Heart right ventricle (tissue), 16 donors: ENCODE measurements around the gene GRID1. TPM values are rescaled to one million over a fixed set of nuclear protein-coding genes. Genes with fewer than 3 reads are reported as not detected.
A peak's percentile ranks its signal among the peaks of the same experiment; 100 is the strongest.

Experiments
- ATAC-seq, 8 donors: fragments of 200-7000 bp; cut with Tn5 transposase; one replicate each; pipeline ENCODE4 v1.9.1; 2020; ENCODE audit warnings: mild to moderate bottlenecking in 8 of 8, moderate library complexity in 8 of 8, moderate number of reproducible peaks in 1 of 8
- DNase-seq, 2 donors: peaks; one replicate each; pipeline ENCODE4 v3.0.0-alpha.2; 2020
- H3K27ac ChIP-seq, 10 donors: fragments of 200-600 bp; sonication (generic) in 2 of 10; one replicate each; pipeline versions ENCODE4 v1.5.0 to v1.8.0; 2020 to 2022; ENCODE audit warnings: mild to moderate bottlenecking in 3 of 10
- H3K27me3 ChIP-seq, 7 donors: fragments of 200-600 bp; one replicate each; pipeline ENCODE4 v1.8.0; 2021 to 2022; ENCODE audit warnings: mild to moderate bottlenecking in 2 of 7
- H3K36me3 ChIP-seq, 9 donors: fragments of 200-600 bp; sonication (generic) in 1 of 9; one replicate each; pipeline versions ENCODE4 v1.5.0 to v1.8.0; 2020 to 2022; ENCODE audit warnings: mild to moderate bottlenecking in 2 of 9
- H3K4me1 ChIP-seq, 9 donors: fragments of 200-600 bp; sonication (generic) in 1 of 9; one replicate each; pipeline versions ENCODE4 v1.5.0 to v1.8.0; 2020 to 2022; ENCODE audit warnings: mild to moderate bottlenecking in 4 of 9
- H3K4me3 ChIP-seq, 10 donors: fragments of 200-600 bp; sonication (generic) in 2 of 10; one replicate each; pipeline versions ENCODE4 v1.5.0 to v1.8.0; 2020 to 2022; ENCODE audit warnings: mild to moderate bottlenecking in 7 of 10, moderate library complexity in 2 of 10
- H3K9me3 ChIP-seq, 11 donors: fragments of 200-600 bp in 10 of 11; sonication (generic) in 2 of 11; one replicate each; pipeline versions ENCODE4 v1.5.0 to v1.8.0; 2013 to 2022; ENCODE audit warnings: mild to moderate bottlenecking in 2 of 11, control low read depth in 1 of 11, moderate library complexity in 1 of 11
- CTCF ChIP-seq, 9 donors: fragments of 200-600 bp; sonication (generic) in 2 of 9; IDR thresholded peaks; one replicate each; pipeline versions ENCODE4 v1.5.0 to v1.8.0; 2021 to 2022; ENCODE audit warnings: antibody characterized with exemption in 9 of 9, mild to moderate bottlenecking in 5 of 9, moderate library complexity in 1 of 9
- WGBS, 2 donors: extraction: QIAGEN DNeasy Blood & Tissue Kit; methylation state at CpG; one replicate each; pipeline ENCODE4 v1.1.7; 2013; ENCODE audit warnings: inconsistent platforms in 1 of 2; 5-methylcytosine and 5-hydroxymethylcytosine counted together
- intact Hi-C, 10 donors: fragments of 100-400 bp; cut with DNase I; formaldehyde crosslinking; loops; one replicate each; pipeline versions ENCODE4 v1.11.1 to v1.14.2; 2022
- polyA plus RNA-seq, 2 donors: library from polyadenylated mRNA; stranded (reverse); fragments of 200-250 nt; gene quantifications; one replicate each; pipeline ENCODE4 v1.2.3, GENCODE V29; 2013
- total RNA-seq, 10 donors: library from RNA; stranded (reverse); fragmentation: NEBNext Ultra II Directional in 3 of 10; extraction: Animal tissue kit (Norgen Biotek cat#: 25700) in 3 of 10; gene quantifications; one replicate each; pipeline versions ENCODE4 v1.2.1 to v1.2.4, GENCODE V29; 2021 to 2023
- donor health status: Arrhythmogenic right ventricular cardiomyopathy.
- donor health status: ischemic (EF 13 %, LVEDD 7.1; RV severe dilation, severe dysfunction).
- donor health status: healthy with polysubstance abuse.
- donor health status: DM: no; HTN: yes; CAD: no.
- donor health status: DM: no; HTN: no; CAD: no.
- donor health status: ischemic (EF 25% LVEDD 6.9; RV normal size, moderate dysfunction).
- donor health status: ischemic (EF 25% LVEDD 5.7; RV mildly dilated, moderate dysfunction).
- donor health status: healthy.
- donor health status: DM: yes; HTN: yes; CAD: no.
- donor health status: Ischemic cardiomyopathy.
- donor health status: ischemic (EF 35%, LVEDD 5.7; RV mildly dilated, moderate dysfunction).
- donor health status: nonischemic (EF 11% LVEDD 7.7; RV severe dilation, severe dysfunction).
- donor health status: DM: yes; HTN: yes; CAD: no.
- donor health status: PGD.
- donor health status: ischemic (EF 29% LVEDD 5.4; RV normal size, mild dysfunction).
- donor health status: nonischemic (EF 23%, LVEDD 6.1; RV moderate dilation, normal function).

The GRID1 gene
- total and polyA plus RNA-seq, 12 donors: 0.44 to 3.4 (median 1.5) TPM

GRCh38 chr10:86103391-86104101 is 263.0 kb downstream of the GRID1 start:
- no peak for ATAC-seq
- H3K36me3 ChIP-seq: no peaks in the 10 kb centered on the region
- H3K4me3 ChIP-seq: no peak overlapping the region
- TF ChIP-seq CTCF (IDR thresholded peaks at IDR 0.05): no peak
- no peak for DNase-seq
- H3K4me1 ChIP-seq: no peaks in the 10 kb centered on the region
- H3K27ac ChIP-seq: no peak overlapping the region
- H3K9me3 ChIP-seq: no peaks in the 10 kb centered on the region
- intact Hi-C loops: loop anchor here in 4 of 10 donors (10.0 kb wide), 3 partner anchors 251 to 271 kb away; partner anchors contain the start of gene GRID1 (in 2 of the 4)
- H3K27me3 ChIP-seq: no peaks in the 10 kb centered on the region
- WGBS, 2 donors: 68 to 72% methylated on average over 8 of the region's 8 CpGs

GRCh38 chr10:86102451-86102850 is 264.1 kb downstream of the GRID1 start:
- no peaks in the 10 kb centered on the region for H3K27me3 ChIP-seq
- H3K4me3 ChIP-seq: no peak overlapping the region
- WGBS, 2 donors: 66 to 83% methylated on average over 5 of the region's 5 CpGs
- no peaks in the 10 kb centered on the region for H3K4me1 ChIP-seq
- H3K27ac ChIP-seq: no peak overlapping the region
- TF ChIP-seq CTCF (IDR thresholded peaks at IDR 0.05): no peak
- no peak for DNase-seq
- no peaks in the 10 kb centered on the region for H3K36me3 ChIP-seq
- intact Hi-C loops: loop anchor here in 4 of 10 donors (10.0 kb wide), 3 partner anchors 252 to 272 kb away; partner anchors contain the start of gene GRID1 (in 2 of the 4)
- no peaks in the 10 kb centered on the region for H3K9me3 ChIP-seq
- no peak for ATAC-seq

GRCh38 chr10:86102031-86102430 is 264.6 kb downstream of the GRID1 start:
- 86 to 87% methylated on average over 2 of the region's 2 CpGs for WGBS, 2 donors
- H3K9me3 ChIP-seq: no peaks in the 10 kb centered on the region
- no peak overlapping the region for H3K4me3 ChIP-seq
- no peaks in the 10 kb centered on the region for H3K27me3 ChIP-seq
- no peak for TF ChIP-seq CTCF (IDR thresholded peaks at IDR 0.05)
- no peaks in the 10 kb centered on the region for H3K4me1 ChIP-seq
- no peaks in the 10 kb centered on the region for H3K36me3 ChIP-seq
- ATAC-seq (no peak), DNase-seq (no peak)
- intact Hi-C loops: loop anchor here in 4 of 10 donors (10.0 kb wide), 3 partner anchors 253 to 273 kb away; partner anchors contain the start of gene GRID1 (in 2 of the 4)
- H3K27ac ChIP-seq: no peak overlapping the region

- DNase-seq: no peak
- Histone ChIP-seq H3K4me1 (no peaks in the 10 kb centered on the region), H3K4me3 (no peak overlapping the region), H3K27me3 (no peaks in the 10 kb centered on the region), H3K27ac (no peak overlapping the region), H3K36me3 (no peaks in the 10 kb centered on the region), H3K9me3 (no peaks in the 10 kb centered on the region)
- ATAC-seq: peak in 1 of 8 donors; percentile 65
- WGBS, 2 donors: 59 to 68% methylated on average over 5 of the region's 5 CpGs
- TF ChIP-seq CTCF (IDR thresholded peaks at IDR 0.05): peak in 8 of 9 donors; percentile 9 to 54 (median 34)
- intact Hi-C loops: loop anchor here in 4 of 10 donors (10.0 kb wide), 3 partner anchors 254 to 274 kb away; partner anchors contain the start of gene GRID1 (in 2 of the 4)
These were observed 266.0 kb downstream of the GRID1 start for GRCh38 chr10:86100581-86101061.
